Suprapubic skin (tissue), 4 donors: ENCODE results near the gene DBN1. TPM values are rescaled to one million over a fixed set of nuclear protein-coding genes. Genes with fewer than 3 reads are reported as not detected.

ENCODE experiments used
- DNase-seq, 2 donors: peaks; one replicate each; pipeline ENCODE4 v3.0.0-alpha.2; 2019; ENCODE audit warnings: low spot score in 2 of 2
- H3K27ac ChIP-seq: fragments of 200-600 bp; sonication (generic); one replicate; pipeline ENCODE4 v1.5.1; 2019
- H3K27me3 ChIP-seq: fragments of 200-600 bp; sonication (generic); one replicate; pipeline ENCODE4 v1.5.1; 2019
- H3K36me3 ChIP-seq: fragments of 200-600 bp; sonication (generic); one replicate; pipeline ENCODE4 v1.5.1; 2019
- H3K4me1 ChIP-seq: fragments of 200-600 bp; sonication (generic); one replicate; pipeline ENCODE4 v1.5.1; 2019
- H3K4me3 ChIP-seq: fragments of 200-600 bp; sonication (generic); one replicate; pipeline ENCODE4 v1.5.1; 2019; ENCODE audit warnings: mild to moderate bottlenecking
- H3K9me3 ChIP-seq: fragments of 200-600 bp; sonication (generic); one replicate; pipeline ENCODE4 v1.5.1; 2019
- CTCF ChIP-seq, 2 donors: fragments of 200-600 bp in 1 of 2; fragments of 450-650 bp in 1 of 2; sonication (generic) in 1 of 2; IDR thresholded peaks; one replicate each; pipeline ENCODE4 v1.5.1; 2016 to 2019; ENCODE audit warnings: antibody characterized with exemption in 2 of 2, mild to moderate bottlenecking in 1 of 2, moderate library complexity in 1 of 2
- EP300 ChIP-seq: sonication (generic); formaldehyde crosslinking; IDR thresholded peaks from one replicate; pipeline ENCODE4 v1.6.1; 2017; ENCODE audit warnings: antibody characterized with exemption
- POLR2A ChIP-seq, 2 donors: fragments of 450-650 bp; IDR thresholded peaks; one replicate each; pipeline ENCODE4 v1.6.1; 2017; ENCODE audit warnings: antibody characterized with exemption in 2 of 2, mild to moderate bottlenecking in 2 of 2, moderate library complexity in 2 of 2
- POLR2AphosphoS5 ChIP-seq, 3 donors: sonication (generic); formaldehyde crosslinking; IDR thresholded peaks; one replicate each; pipeline ENCODE4 v1.6.1; 2017; ENCODE audit warnings: antibody characterized with exemption in 3 of 3
- WGBS: methylation state at CpG from one replicate; pipeline ENCODE4 v1.1.5; 2018; 5-methylcytosine and 5-hydroxymethylcytosine counted together
- total RNA-seq, 4 donors: library from RNA; depleted of rRNA; stranded (reverse); fragments of >200 nt; gene quantifications; one replicate each; pipeline ENCODE4 v1.1.0, GENCODE V29; 2016

The DBN1 gene
- total RNA-seq, 4 donors from 2014 or later = 13.1 to 43.4 (median 25.3) TPM

DNA sequence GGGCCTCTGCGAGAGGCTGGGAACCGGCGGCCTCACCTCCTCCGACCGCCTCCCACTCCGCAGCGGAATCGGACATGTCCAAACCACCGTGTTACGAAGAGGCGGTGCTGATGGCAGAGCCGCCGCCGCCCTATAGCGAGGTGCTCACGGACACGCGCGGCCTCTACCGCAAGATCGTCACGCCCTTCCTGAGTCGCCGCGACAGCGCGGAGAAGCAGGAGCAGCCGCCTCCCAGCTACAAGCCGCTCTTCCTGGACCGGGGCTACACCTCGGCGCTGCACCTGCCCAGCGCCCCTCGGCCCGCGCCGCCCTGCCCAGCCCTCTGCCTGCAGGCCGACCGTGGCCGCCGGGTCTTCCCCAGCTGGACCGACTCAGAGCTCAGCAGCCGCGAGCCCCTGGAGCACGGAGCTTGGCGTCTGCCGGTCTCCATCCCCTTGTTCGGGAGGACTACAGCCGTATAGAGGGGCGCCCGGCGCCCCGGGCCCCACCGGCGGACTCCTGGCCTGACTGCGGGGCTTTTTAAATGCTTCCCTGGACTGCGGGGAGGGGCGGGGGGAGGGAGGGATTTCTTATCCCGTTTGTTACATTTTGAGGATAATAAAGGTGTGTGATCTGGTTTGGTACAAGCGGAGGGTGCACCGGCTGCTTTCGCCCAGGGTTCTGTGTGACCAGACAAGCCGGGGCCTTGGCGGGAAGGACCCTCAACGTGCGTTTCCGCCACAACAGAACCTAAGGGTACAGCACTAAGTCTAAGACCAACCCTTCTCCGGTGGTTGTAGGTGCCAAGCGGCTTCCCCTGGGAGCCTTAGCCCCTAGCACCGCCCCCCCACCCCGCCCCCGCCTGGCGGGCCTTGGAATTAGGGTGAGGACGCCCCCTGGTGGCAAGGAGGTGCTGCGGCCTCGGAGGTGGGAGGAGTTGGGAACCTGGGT, 17.5 kb downstream of the DBN1 start:
- DNase-seq = peak; percentile 97
- H3K27me3 ChIP-seq = no peaks in the 10 kb centered on the region
- H3K36me3 ChIP-seq = peaks cover 24% of the 10 kb centered on the region
- no peaks in the 10 kb centered on the region for H3K9me3 ChIP-seq
- H3K4me1 ChIP-seq = peaks cover 50% of the 10 kb centered on the region
- TF ChIP-seq POLR2AphosphoS5 (IDR thresholded peaks at IDR 0.05) (no peak), EP300 (no peak), POLR2A (IDR thresholded peaks at IDR 0.05) (no peak), CTCF (IDR thresholded peaks at IDR 0.05) (peak; percentile 58 to 94)
- peak overlapping the region; percentile 74 for H3K4me3 ChIP-seq
- under 1% methylated on average over 37 of the region's 76 CpGs for WGBS
- peak overlapping the region; percentile 46 for H3K27ac ChIP-seq

- no peaks in the 10 kb centered on the region for H3K27me3 ChIP-seq
- peak in 1 of 2 donors; percentile 89 for DNase-seq
- peaks cover 56% of the 10 kb centered on the region for H3K4me1 ChIP-seq
- peak overlapping the region; percentile 74 for H3K4me3 ChIP-seq
- WGBS = 0% methylated on average over 6 of the region's 80 CpGs
- H3K36me3 ChIP-seq = peaks cover 23% of the 10 kb centered on the region
- peak overlapping the region; percentile 46 for H3K27ac ChIP-seq
- TF ChIP-seq CTCF (IDR thresholded peaks at IDR 0.05) = peak; percentile 48 to 65
- TF ChIP-seq POLR2AphosphoS5 (IDR thresholded peaks at IDR 0.05) = no peak
- H3K9me3 ChIP-seq = no peaks in the 10 kb centered on the region
Observed at GRCh38 chr5:177455036-177455660, 18.3 kb downstream of the DBN1 start.

GRCh38 chr5:177454397-177455035, 18.9 kb downstream of the DBN1 start:
- peak; percentile 93 to 97 for TF ChIP-seq CTCF (IDR thresholded peaks at IDR 0.05)
- no peak for TF ChIP-seq EP300
- TF ChIP-seq POLR2A (IDR thresholded peaks at IDR 0.05) = no peak
- TF ChIP-seq POLR2AphosphoS5 (IDR thresholded peaks at IDR 0.05) = peak in 1 of 3 donors; percentile 29
- DNase-seq = peak; percentile 95
- no peaks in the 10 kb centered on the region for H3K27me3 ChIP-seq
- peaks cover 17% of the 10 kb centered on the region for H3K36me3 ChIP-seq
- H3K9me3 ChIP-seq = no peaks in the 10 kb centered on the region
- peaks cover 63% of the 10 kb centered on the region for H3K4me1 ChIP-seq
- under 1% methylated on average over 20 of the region's 84 CpGs for WGBS
- H3K27ac ChIP-seq = peak overlapping the region; percentile 46
- H3K4me3 ChIP-seq = peak overlapping the region; percentile 74

- peak overlapping the region; percentile 46 for H3K27ac ChIP-seq
- WGBS = 1% methylated on average over 27 of the region's 31 CpGs
- TF ChIP-seq POLR2AphosphoS5 (IDR thresholded peaks at IDR 0.05) (no peak), CTCF (IDR thresholded peaks at IDR 0.05) (no peak), POLR2A (IDR thresholded peaks at IDR 0.05) (no peak), EP300 (no peak)
- H3K27me3 ChIP-seq = no peaks in the 10 kb centered on the region
- no peaks in the 10 kb centered on the region for H3K9me3 ChIP-seq
- H3K4me1 ChIP-seq = peaks cover 66% of the 10 kb centered on the region
- peak overlapping the region; percentile 74 for H3K4me3 ChIP-seq
- H3K36me3 ChIP-seq = peaks cover 12% of the 10 kb centered on the region
- DNase-seq = no peak
Observed at GRCh38 chr5:177453852-177454396, 19.5 kb downstream of the DBN1 start.
